Natural killer cell treated with Interleukin-12 subunit alpha and Interleukin-12 subunit beta and Interleukin-15 and Interleukin-18, amount 100 ng/mL, for 72 hours (primary cell): ENCODE measurements around the gene SEPTIN5. TPM values are rescaled to one million over a fixed set of nuclear protein-coding genes. Genes with fewer than 3 reads are reported as not detected.
"Not testable (repeated sequence)": the region's sequence is repeated elsewhere in the genome, so short reads cannot be mapped to it uniquely, and the experiment has no call there.

Experiments
- ATAC-seq, 2 donors: fragments of 150-1000 bp; cut with Tn5 transposase in 1 of 2; sonication (Bioruptor Pico), chemical (Tn5 transposase) in 1 of 2; 2 replicates each; pipeline ENCODE4 v1.10.0; 2021
- DNase-seq: peaks from one replicate; pipeline ENCODE4 v3.0.0; 2022; ENCODE audit warnings: low spot score
- H3K27ac Mint-ChIP-seq, 2 donors: 1 replicate in 1 of 2; 2 replicates in 1 of 2; pipeline ENCODE4 v1.8.0; 2022; ENCODE audit warnings: mixed read lengths in 2 of 2, mild to moderate bottlenecking in 1 of 2, moderate library complexity in 1 of 2
- H3K27me3 Mint-ChIP-seq, 2 donors: 1 replicate in 1 of 2; 2 replicates in 1 of 2; pipeline ENCODE4 v1.8.0; 2022; ENCODE audit warnings: mixed read lengths in 2 of 2
- H3K36me3 Mint-ChIP-seq: one replicate; pipeline ENCODE4 v1.8.0; 2022; ENCODE audit warnings: mixed read lengths
- H3K4me1 Mint-ChIP-seq, 2 donors: 1 replicate in 1 of 2; 2 replicates in 1 of 2; pipeline ENCODE4 v1.8.0; 2022; ENCODE audit warnings: low read depth in 2 of 2, mixed read lengths in 2 of 2, mild to moderate bottlenecking in 1 of 2
- H3K4me3 Mint-ChIP-seq: one replicate; pipeline ENCODE4 v1.8.0; 2022; ENCODE audit warnings: mixed read lengths
- H3K9me3 Mint-ChIP-seq: 2 replicates; pipeline ENCODE4 v1.8.0; 2022; ENCODE audit warnings: mixed read lengths
- total RNA-seq, 2 donors: library from RNA; stranded (reverse); gene quantifications; one replicate each; pipeline ENCODE4 v1.2.3, GENCODE V29; 2022

SEPTIN5 gene
- total RNA-seq, 2 donors from 2014 or later, result not detected

DNA sequence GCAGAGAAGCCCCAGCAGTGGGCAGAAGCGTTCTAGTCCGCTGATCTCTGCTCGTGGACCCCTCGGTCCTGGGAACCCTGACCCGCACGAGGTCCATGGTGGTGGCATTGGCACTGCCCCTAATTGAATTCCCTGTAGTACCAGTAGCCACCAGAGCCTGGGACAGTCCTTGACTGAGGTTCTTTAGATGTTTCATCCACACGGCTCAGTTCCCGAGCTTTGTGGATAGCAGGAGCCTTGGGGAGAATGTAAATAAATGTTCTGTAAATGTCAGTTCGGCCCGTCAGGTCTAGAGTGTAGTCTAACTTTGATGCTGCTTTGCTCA lies 39.4 kb upstream of the SEPTIN5 start:
- H3K27ac Mint-ChIP-seq, result no peak overlapping the region
- no peak overlapping the region for H3K4me3 Mint-ChIP-seq
- H3K36me3 Mint-ChIP-seq, result no peaks in the 10 kb centered on the region
- DNase-seq (no peak), ATAC-seq (no peak)
- no peaks in the 10 kb centered on the region for H3K9me3 Mint-ChIP-seq
- H3K4me1 Mint-ChIP-seq, result no peaks in the 10 kb centered on the region
- H3K27me3 Mint-ChIP-seq, result peaks cover 11 to 17% of the 10 kb centered on the region in 2 donors

DNA sequence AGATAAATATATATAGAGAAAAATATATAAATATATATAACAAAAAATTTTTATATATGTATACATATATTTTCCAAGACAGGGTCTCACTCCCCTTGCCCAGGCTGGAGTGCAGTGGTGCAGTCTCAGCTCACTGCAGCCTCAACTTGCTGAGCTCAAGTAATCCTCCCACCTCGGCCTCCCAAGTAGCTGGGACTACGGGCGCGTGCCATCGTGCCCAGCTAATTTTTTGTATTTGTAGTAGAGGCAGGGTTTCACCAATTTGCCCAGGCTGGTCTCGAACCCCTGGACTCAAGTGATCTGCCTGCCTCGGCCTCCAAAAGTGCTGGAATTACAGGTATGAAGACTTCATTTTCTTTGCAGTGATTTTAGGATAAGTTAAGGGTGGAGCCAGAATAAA lies 38.9 kb upstream of the SEPTIN5 start:
- no peak for ATAC-seq
- no peak for DNase-seq
- Mint-ChIP-seq H3K9me3 (no peaks in the 10 kb centered on the region), H3K4me1 (no peaks in the 10 kb centered on the region), H3K4me3 (no peak overlapping the region), H3K27ac (no peak overlapping the region), H3K36me3 (no peaks in the 10 kb centered on the region), H3K27me3 (peaks cover 11 to 17% of the 10 kb centered on the region in 2 donors)

DNA sequence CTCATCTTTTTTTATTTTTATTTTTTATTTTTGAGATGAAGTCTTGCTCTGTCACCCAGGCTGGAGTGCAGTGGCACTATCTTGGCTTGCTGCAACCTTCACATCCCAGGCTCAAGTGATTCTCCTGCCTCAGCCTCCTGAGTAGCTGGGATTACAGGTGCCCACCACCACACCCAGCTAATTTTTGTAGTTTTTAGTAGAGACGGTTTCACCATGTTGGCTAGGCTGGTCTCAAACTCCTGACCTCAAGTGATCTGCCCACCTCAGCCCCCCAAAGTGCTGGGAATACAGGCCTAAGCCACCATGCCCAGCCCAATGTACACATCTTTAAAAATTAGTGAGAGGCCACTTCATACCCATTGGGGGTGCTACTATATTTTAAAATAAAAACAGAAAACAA lies 37.9 kb upstream of the SEPTIN5 start:
- H3K27ac Mint-ChIP-seq, H3K4me1 Mint-ChIP-seq, ATAC-seq, H3K9me3 Mint-ChIP-seq, DNase-seq, H3K36me3 Mint-ChIP-seq, H3K4me3 Mint-ChIP-seq: not testable (repeated sequence)
- peaks cover 10 to 21% of the 10 kb centered on the region in 2 donors for H3K27me3 Mint-ChIP-seq

DNA sequence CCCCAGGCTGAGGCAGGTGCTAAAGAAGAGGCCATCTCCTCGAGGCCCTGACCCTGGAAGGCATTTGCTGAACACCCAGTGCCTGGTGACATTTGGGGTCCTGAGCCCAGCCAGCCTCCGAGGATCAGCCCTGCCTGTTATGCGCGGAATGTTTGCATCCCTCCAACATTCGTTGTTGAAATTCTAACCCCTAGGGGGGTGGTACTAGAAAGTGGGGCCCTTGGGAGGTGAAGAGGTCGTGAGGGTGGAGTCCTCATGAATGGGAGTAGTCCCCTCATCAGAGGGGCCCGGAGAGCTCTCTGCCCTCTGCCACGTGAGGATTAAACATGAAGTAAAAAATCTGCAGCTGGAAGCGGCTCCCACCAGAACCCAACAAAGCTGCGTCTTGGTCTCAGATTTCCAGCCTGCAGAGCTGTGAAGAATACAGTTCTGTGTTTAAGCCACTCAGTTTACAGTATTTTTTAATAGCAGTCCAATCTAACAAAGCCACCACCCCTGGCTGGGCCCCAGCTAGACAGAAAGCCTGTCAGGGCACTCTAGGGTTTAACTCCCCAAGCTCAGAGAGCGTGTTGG lies 35.3 kb upstream of the SEPTIN5 start:
- Mint-ChIP-seq H3K9me3 (no peaks in the 10 kb centered on the region), H3K4me3 (no peak overlapping the region), H3K27me3 (peaks cover 29 to 42% of the 10 kb centered on the region in 2 donors), H3K27ac (no peak overlapping the region), H3K4me1 (no peaks in the 10 kb centered on the region), H3K36me3 (no peaks in the 10 kb centered on the region)
- ATAC-seq (no peak), DNase-seq (no peak)

DNA sequence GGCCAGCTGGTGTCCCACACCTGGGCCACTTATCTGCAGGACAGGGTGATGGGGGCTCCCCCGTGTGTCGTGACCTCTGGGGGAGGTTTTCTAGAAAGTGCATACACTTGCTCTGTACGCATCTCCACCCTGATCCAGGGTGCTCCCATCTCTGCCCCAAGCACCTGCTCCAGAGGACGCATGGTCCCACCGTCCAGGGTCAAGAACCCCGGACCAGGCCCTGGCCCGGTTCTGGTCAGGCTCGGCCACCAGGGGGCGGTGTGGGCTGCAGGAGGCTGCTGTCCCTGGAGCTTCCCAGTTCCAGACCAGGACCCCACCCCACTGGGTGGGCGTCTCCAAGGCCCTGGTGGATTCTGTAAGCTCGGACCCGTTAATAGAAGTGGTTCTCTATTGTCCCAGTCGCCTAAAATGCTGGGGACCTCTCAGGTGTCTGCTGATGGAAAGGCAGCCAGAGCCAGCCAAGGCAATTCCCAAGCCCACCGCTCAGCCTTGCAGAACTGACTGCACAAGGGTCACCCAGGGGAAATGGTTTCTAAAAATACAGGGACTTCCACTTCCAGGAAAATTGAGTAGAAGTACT lies 34.7 kb upstream of the SEPTIN5 start:
- Mint-ChIP-seq H3K4me1 (no peaks in the 10 kb centered on the region), H3K4me3 (no peak overlapping the region), H3K36me3 (no peaks in the 10 kb centered on the region), H3K9me3 (no peaks in the 10 kb centered on the region), H3K27ac (no peak overlapping the region), H3K27me3 (peaks cover 31 to 41% of the 10 kb centered on the region in 2 donors)
- ATAC-seq (peak in 1 of 2 donors; percentile 59), DNase-seq (no peak)

DNA sequence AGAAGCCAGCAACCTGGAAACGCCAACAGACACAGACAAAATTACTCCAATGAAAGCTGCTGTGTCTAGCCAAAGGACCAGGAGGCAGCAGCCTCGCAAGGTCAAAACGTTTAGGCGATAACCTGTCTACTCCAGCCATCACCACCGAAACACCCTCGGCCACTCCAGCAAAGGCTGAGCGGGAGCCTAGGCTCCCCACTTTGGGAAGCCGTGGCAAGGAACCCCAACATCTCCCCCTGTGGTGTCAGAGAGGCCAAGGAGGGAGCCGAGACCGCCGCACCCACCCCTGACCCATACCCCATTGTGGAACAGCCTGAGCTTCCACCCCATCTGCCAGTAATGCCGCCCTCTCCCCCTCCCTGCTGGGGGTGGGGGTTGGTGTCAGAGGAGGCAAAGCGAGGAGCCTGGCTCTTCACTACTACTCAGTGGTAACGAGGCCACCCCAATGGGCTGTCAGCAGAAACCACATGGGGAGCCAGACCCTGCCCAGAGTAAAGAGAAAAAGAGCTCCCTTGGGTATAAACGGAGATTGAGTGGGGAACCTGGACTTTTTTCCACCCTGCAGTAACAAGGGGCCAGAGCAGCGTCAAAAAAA lies 33.9 kb upstream of the SEPTIN5 start:
- no peak overlapping the region for H3K4me3 Mint-ChIP-seq
- DNase-seq (no peak), ATAC-seq (no peak)
- H3K9me3 Mint-ChIP-seq, result no peaks in the 10 kb centered on the region
- peaks cover 29 to 35% of the 10 kb centered on the region in 2 donors for H3K27me3 Mint-ChIP-seq
- H3K36me3 Mint-ChIP-seq, result no peaks in the 10 kb centered on the region
- no peaks in the 10 kb centered on the region for H3K4me1 Mint-ChIP-seq
- H3K27ac Mint-ChIP-seq, result no peak overlapping the region

DNA sequence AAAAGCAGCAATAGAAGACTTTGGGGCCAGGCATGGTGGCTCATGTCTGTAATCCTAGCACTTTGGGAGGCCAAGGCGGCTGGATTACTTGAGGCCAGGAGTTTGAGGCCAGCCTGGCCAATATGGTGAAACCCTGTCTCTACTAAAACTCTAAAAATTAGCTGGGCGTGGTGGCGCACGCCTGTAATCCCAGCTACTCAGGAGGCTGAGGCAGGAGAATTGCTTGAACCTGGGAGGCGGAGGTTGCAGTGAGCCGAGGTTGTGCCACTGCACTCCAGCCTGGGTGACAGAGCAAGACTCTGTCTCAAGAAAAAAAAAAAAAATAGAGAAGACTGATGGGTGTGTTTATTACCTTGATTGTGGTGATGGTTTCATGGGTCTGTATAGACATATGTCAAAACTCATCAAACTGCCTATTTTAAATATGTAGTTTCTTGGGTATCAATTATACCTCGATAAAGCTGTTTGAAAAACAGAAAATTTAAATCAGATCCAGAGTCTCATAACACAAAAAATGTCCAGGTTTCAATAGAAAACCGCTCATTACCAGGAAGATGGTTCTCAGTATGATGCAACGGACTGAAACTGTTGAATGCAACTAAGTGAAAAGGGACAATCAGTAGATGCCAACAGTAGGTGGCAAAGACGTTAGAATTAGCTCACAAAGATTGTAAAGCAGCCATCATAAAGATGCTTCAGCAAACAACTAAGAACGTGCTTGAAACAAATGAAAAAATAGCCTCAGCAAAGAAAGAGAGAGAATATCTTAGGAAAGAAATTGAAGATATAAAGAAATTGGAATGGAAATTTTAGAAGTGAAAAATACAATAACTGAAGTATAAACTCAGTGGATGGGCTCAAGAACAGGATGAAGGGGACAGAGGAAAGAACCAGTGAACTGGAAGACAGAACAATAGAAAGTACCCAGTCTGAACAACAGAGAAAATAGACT lies 33.1 kb upstream of the SEPTIN5 start:
- H3K27ac Mint-ChIP-seq, result no peak overlapping the region
- ATAC-seq, result no peak

DNA sequence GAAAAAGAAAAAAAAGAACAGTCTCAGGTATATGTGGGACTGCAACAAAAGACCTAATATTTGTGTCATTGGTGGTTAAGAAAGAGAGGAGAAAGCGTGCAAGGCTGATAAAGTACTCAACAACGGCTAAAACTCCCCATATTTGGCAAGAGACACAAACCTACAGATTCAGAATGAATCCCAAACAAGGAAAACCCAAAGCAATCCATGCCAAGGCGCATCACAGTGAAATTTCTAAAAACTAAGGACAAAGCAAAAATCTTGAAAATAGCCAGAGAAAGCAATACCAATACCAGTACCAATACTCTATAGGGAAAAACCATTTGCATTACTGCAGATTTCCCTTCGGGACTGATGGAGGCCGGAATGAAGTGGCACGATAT lies 32.4 kb upstream of the SEPTIN5 start:
- H3K27me3 Mint-ChIP-seq, result peaks cover 26 to 35% of the 10 kb centered on the region in 2 donors
- no peaks in the 10 kb centered on the region for H3K9me3 Mint-ChIP-seq
- H3K4me1 Mint-ChIP-seq, result no peaks in the 10 kb centered on the region
- ATAC-seq (no peak), DNase-seq (no peak)
- H3K4me3 Mint-ChIP-seq, result no peak overlapping the region
- no peak overlapping the region for H3K27ac Mint-ChIP-seq
- no peaks in the 10 kb centered on the region for H3K36me3 Mint-ChIP-seq

More for the DNA sequence above, 33.1 kb upstream of the SEPTIN5 start:
- DNase-seq, result no peak
- H3K4me3 Mint-ChIP-seq, result no peak overlapping the region
- no peaks in the 10 kb centered on the region for H3K9me3 Mint-ChIP-seq
- peaks cover 26 to 35% of the 10 kb centered on the region in 2 donors for H3K27me3 Mint-ChIP-seq
- no peaks in the 10 kb centered on the region for H3K36me3 Mint-ChIP-seq
- no peaks in the 10 kb centered on the region for H3K4me1 Mint-ChIP-seq

DNA sequence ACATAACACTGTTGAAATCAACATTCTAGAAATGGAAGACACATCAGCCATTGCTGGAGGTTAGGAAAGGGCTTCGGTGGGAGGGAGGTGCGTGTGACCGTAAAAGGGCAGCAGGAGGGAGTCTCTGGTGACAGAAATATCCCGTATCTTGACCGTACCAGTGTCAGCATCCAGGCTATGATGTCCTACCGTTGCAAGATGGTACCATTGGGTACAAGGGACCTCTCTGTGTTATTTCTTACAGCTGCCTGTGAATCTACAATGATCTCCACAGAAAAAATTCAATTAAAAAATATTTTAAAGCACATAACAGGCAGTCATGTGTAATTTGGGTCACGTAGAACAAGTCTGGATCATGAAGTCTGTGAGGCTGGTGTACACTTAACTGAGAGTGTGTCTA lies 27.4 kb upstream of the SEPTIN5 start:
- Mint-ChIP-seq H3K36me3 (no peaks in the 10 kb centered on the region), H3K4me1 (no peaks in the 10 kb centered on the region), H3K27me3 (peaks cover 23 to 24% of the 10 kb centered on the region in 2 donors), H3K9me3 (no peaks in the 10 kb centered on the region), H3K4me3 (no peak overlapping the region), H3K27ac (no peak overlapping the region)
- DNase-seq (no peak), ATAC-seq (no peak)

DNA sequence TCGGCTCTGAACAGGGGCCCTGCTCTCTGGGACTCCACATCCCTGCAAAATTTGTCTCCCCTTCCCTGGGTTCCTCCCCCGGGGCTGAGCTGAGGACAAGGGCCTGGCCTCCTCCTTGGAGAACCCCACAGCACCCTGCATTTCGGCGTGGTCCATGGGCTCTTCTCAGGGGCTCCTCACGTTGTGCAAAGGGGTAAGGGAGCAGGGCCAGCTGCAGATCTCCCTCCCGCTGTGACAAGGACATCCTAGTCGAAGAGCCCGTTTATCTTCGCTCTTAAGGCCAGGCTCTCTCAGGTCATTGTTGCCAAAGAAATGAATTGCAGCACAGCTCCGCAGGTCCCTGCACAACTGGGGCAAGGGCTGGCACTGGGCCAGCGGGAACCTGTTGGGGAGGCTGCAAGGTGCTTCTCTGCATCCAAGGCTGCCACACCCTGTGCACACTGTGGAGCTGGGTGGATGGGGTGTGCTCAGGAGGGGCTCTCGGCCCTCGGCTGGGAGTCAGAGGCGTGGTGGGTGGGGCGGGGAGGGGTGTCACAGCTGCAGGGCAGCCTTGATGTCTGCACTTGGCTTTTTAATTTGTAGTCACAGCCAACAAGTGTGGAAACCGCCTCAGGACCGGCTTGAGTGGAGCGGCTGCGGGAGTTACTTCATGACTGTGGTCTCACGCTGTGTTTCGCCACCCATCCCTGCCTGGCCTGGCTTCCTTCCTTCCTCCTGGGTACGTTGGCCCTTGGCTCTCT lies 26.6 kb upstream of the SEPTIN5 start:
- DNase-seq, result no peak
- no peaks in the 10 kb centered on the region for H3K9me3 Mint-ChIP-seq
- H3K4me1 Mint-ChIP-seq, result no peaks in the 10 kb centered on the region
- no peak overlapping the region for H3K27ac Mint-ChIP-seq
- H3K27me3 Mint-ChIP-seq, result peaks cover 15 to 16% of the 10 kb centered on the region in 2 donors
- no peaks in the 10 kb centered on the region for H3K36me3 Mint-ChIP-seq
- peak; percentile 29 to 40 for ATAC-seq
- H3K4me3 Mint-ChIP-seq, result no peak overlapping the region

DNA sequence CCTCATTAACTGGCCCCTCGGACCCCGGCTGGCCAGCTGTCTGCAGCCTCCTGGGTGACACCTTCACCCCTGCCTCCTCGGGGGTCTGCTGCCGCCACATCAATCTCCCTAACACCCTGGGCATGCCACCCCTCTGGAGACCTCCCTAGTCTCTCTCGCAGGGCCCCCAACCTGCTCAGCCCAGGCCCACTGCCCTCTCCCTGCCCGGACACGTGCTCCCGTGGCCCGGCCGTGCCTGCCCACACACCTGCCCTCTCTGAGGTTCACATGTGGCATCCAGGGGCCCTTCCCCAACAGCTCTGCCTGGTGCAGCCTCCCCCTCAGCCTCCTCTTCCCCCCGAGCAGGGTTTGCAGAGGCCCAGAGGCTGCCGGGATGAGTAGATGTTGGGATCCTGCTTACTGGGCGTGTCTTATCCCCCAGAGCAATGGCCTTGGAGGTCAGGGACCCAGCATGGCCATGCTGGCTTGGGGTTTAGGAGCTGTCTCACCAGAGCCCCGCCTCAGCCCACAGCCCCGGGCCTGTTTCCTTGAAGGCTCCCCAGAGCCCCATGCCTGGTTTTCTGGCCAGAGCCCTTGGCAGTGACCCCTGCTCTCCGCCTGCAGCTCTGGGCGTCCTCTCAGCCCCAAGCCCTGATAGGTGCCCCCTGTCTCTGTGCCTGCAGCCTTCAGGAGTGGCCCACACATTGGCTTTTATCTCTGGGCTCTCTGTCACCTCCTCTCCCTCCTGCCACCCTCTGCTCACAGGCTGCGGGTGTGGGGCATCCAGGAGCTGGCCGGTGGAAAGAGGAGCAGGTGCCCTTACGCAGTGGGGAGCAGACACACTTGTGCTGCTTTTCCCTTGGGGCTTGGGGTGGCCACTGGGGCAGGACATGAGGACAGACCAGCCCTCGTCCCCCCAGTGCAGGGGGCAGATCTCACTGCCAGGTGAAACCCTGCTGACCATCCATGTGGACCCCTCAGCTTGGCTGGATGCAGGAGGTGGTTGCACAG lies 25.7 kb upstream of the SEPTIN5 start:
- peaks cover 13% of the 10 kb centered on the region in 2 donors for H3K27me3 Mint-ChIP-seq
- H3K4me3 Mint-ChIP-seq, result no peak overlapping the region
- H3K36me3 Mint-ChIP-seq, result no peaks in the 10 kb centered on the region
- no peak for DNase-seq
- no peak overlapping the region for H3K27ac Mint-ChIP-seq
- no peaks in the 10 kb centered on the region for H3K4me1 Mint-ChIP-seq
- ATAC-seq, result peak; percentile 22 to 46
- no peaks in the 10 kb centered on the region for H3K9me3 Mint-ChIP-seq

DNA sequence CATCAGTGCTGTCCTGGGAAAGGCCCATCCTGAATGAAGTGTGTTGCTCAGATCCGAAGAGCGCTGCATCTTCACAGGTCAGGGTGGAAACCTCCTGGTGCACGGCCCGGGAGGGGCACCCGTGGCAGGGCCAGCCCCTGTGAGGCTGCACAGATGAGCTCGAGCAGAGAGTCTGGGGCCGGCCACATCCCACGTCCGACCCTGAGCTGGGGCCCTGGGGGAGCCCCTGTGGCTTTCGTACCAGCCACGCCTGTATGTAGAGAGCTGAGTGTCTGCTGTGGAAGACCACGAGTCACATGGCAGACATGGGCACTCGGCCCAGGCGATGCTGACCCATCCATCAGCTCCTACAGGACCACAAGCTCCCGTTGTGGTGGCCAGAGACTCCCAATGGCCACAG lies 24.9 kb upstream of the SEPTIN5 start:
- ATAC-seq (peak; percentile 19 to 29), DNase-seq (no peak)
- no peaks in the 10 kb centered on the region for H3K9me3 Mint-ChIP-seq
- no peak overlapping the region for H3K27ac Mint-ChIP-seq
- H3K27me3 Mint-ChIP-seq, result peaks cover 5 to 7% of the 10 kb centered on the region in 2 donors
- H3K4me3 Mint-ChIP-seq, result no peak overlapping the region
- no peaks in the 10 kb centered on the region for H3K36me3 Mint-ChIP-seq
- no peaks in the 10 kb centered on the region for H3K4me1 Mint-ChIP-seq
